C4-2B (cell line): ENCODE measurements around the gene LAPTM5.
"Not testable (repeated sequence)": the region's sequence is repeated elsewhere in the genome, so short reads cannot be mapped to it uniquely, and the experiment has no call there.

Source experiments
- H3K27ac ChIP-seq: fragments of 450-650 bp; 2 replicates; pipeline ENCODE4 v1.5.1; 2017
- CTCF ChIP-seq: fragments of 450-650 bp; conservative IDR thresholded peaks from 2 replicates; pipeline ENCODE4 v1.5.1; 2017; ENCODE audit warnings: mild to moderate bottlenecking
- ZFX ChIP-seq: fragments of 450-650 bp; IDR thresholded peaks from 2 replicates; pipeline ENCODE4 v1.6.1; 2017

Gene LAPTM5

GRCh38 chr1:30768159-30768829, 10.7 kb upstream of the LAPTM5 start:
- H3K27ac ChIP-seq = no peak overlapping the region
- no peak for TF ChIP-seq CTCF
- TF ChIP-seq ZFX = no peak

- H3K27ac ChIP-seq = not testable (repeated sequence)
These were observed 9.4 kb upstream of the LAPTM5 start for GRCh38 chr1:30766948-30767347.

GRCh38 chr1:30765556-30766434, 8.2 kb upstream of the LAPTM5 start:
- H3K27ac ChIP-seq = no peak overlapping the region
- TF ChIP-seq ZFX (no peak), CTCF (no peak)

DNA sequence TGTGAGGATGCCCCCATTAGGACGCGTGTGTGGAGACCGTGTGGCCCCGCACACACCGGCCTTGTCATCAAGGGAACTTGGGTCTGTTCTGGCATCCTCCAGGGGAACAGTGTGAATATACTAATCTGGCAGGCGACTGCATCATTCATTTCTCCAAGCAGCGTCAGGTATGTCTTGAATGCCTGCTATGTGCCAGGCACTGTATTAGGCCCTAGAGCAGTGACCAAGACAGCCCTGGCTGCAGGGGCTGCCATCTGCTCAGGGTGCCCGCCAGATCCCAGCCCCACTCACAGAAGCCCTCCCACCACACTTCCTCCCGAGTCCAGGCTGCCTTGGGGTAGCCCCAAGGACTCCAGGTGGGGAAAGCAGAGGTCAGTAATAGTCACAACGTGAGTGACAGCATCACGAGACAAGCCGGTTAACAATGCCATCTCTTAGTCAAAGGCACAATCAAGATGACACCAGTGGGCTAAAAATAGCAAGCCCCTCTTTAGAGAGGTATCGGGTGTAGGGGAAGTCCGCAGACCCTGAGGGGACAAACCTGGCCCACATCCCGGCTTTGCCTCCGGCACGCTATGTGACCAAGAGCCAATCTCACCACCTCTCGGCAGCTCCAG, 7.5 kb upstream of the LAPTM5 start:
- no peak overlapping the region for H3K27ac ChIP-seq
- no peak for TF ChIP-seq CTCF
- no peak for TF ChIP-seq ZFX

DNA sequence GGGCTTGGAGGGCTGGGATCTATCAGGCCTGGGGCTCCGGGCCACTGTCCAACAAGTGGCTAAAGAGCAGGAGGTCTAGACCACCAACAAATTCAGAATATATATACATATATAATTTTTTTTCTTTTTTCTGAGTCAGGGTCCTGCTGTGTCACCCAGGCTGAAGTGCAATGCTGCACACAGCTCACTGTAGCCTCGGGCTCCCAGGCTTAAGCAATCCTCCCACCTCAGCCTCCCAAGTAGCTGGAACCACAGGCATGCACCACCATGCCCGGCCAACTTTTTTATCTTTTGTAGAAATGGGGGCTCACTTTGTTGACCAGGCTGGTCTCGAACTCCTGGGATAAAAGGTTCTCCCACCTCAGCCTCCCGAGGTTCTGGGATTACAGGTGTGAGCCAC, 6.8 kb upstream of the LAPTM5 start:
- H3K27ac ChIP-seq = no peak overlapping the region
- TF ChIP-seq CTCF (no peak), ZFX (no peak)

DNA sequence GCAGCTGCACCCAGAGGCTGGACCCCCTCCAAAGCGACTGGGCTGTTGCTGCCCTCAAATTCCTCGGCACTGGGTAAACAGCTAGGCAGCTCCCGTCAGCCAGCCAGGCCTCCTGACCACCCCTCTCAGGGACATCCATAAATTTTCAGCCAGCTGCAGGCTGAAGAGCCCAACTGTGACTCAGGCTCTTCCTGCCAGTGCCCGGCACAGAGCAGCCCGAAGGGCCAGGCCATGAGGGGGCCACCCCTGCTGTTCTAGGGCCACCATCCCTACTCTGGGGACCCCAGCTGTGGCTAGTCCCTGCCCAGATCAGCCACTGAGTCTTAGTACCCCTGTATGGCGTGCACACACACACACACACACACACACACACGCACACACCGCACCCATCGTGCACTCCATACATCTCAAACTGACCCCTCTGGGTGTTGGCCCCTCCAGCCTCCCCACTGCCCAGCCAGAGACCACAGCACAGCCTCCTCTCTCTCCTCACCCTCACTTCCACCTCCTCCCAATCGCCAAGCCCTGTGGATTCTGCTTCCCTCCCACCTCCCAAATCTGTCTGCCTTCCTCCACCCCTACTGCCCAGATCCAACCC, 6.2 kb upstream of the LAPTM5 start:
- H3K27ac ChIP-seq = no peak overlapping the region
- TF ChIP-seq CTCF (no peak), ZFX (no peak)

DNA sequence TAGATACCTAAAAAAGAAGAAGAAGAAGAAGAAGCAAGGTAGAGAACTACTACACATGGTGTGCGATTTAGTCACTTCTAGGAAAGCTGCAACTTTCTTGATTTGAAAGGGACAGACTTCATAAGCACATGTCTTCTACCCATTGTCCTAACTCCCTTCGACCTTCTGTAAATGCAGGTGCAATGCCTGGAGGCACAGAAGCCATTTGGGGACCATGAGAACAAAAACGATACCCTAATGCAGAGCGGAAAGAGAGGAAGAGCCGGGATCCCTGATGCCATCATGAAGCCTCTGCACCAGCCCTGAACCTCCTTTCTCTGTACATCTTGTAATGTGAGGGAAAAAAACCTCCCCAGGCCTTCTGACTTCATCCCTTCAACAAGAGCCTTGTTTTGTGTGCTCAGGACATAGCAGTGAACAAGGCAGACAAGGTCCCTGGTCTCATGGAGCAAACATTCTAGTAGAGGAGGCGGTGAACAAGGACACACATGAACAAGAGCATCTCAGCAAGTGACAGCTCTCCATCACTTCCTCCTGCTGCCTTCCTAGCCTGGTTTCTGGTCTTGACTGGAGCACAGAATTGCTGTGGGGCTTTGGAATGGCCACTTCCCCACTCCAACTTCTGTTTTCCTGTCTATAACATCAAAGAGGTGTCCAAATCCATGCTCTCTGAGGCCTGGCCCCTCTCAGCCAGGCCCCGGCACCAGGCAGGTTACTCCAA, 5.5 kb upstream of the LAPTM5 start:
- TF ChIP-seq CTCF (no peak), ZFX (no peak)
- H3K27ac ChIP-seq = no peak overlapping the region
